Left ventricle myocardium inferior (tissue), 1 donor: ENCODE data around the gene DBR1. TPM values are rescaled to one million over a fixed set of nuclear protein-coding genes. Genes with fewer than 3 reads are reported as not detected.
"Not testable (repeated sequence)": the region's sequence is repeated elsewhere in the genome, so short reads cannot be mapped to it uniquely, and the experiment has no call there.

Source experiments
- DNase-seq: peaks from one replicate; pipeline ENCODE4 v3.0.0-alpha.2; 2020
- H3K27ac ChIP-seq: fragments of 200-600 bp; replicated peaks from 2 replicates; pipeline ENCODE4 v1.8.0; 2021
- H3K27me3 ChIP-seq: fragments of 200-600 bp; 2 replicates; pipeline ENCODE4 v1.8.0; 2021; ENCODE audit warnings: low read depth
- H3K36me3 ChIP-seq: fragments of 200-600 bp; 2 replicates; pipeline ENCODE4 v1.8.0; 2021
- H3K4me1 ChIP-seq: fragments of 200-600 bp; 2 replicates; pipeline ENCODE4 v1.8.0; 2021
- H3K4me3 ChIP-seq: fragments of 200-600 bp; 2 replicates; pipeline ENCODE4 v1.8.0; 2021; ENCODE audit warnings: mild to moderate bottlenecking, moderate library complexity
- H3K9me3 ChIP-seq: fragments of 200-600 bp; replicated peaks from 2 replicates; pipeline ENCODE4 v1.8.0; 2021
- intact Hi-C: fragments of 100-400 bp; cut with micrococcal nuclease; formaldehyde crosslinking; loops from one replicate; pipeline ENCODE4 v1.11.0; 2022
- total RNA-seq: library from RNA; stranded (reverse); fragmentation: NEBNext Ultra II Directional; extraction: Animal tissue kit (Norgen Biotek cat#: 25700); gene quantifications from one replicate; pipeline ENCODE4 v1.2.1, GENCODE V29; 2021
- TF ChIP-seq, protein P1 (sequence below): fragments of 200-600 bp; IDR thresholded peaks from 2 replicates; pipeline ENCODE4 v1.8.0; 2021; ENCODE audit warnings: antibody characterized with exemption, mild to moderate bottlenecking, borderline replicate concordance
- donor health status: DM: no; HTN: yes; CAD: no; lungs with severe emphysema.

DBR1 gene
- total RNA-seq, 1 donor from 2014 or later, result 7.9 TPM

DNA sequence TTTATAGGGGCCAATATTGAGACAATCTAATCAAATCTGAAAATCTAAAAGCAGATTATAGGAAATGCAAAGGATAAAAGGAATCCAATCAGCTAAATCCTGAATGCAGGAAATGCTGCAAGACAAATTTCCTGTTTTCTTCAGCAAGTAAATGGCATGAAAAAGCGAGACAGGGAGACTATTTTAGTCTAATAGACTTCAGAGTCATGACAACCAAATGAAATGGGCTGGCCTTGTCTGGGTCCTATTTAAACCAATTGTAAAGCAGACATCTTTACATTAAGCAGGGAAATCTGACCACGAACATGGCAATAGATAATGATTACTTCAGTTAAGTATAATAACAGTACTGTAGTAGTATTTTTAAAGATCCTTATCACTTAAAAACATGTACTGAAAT is 2.1 kb downstream of the DBR1 start:
- intact Hi-C loops, result no loop called here

DNA sequence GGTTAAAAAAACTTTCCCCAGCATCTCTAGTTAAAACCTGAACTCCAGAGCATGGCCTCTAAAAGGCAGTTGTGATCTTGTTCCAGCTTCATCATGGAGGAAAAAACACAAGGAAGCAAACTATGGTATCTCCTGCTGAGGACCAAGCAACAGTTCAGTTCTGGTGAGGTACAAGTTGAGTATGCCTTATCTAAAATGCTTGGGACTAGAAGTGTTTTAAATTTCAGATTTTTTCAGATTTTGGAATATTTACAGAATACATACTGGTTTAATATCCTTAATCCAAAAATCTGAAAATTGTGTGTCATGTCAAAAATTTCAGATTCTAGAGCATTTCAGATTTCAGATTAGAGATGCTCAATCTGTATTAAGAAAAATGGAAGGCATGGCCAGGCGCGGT is 9.7 kb downstream of the DBR1 start:
- DNase-seq, result no peak
- TF ChIP-seq, protein P1, sequence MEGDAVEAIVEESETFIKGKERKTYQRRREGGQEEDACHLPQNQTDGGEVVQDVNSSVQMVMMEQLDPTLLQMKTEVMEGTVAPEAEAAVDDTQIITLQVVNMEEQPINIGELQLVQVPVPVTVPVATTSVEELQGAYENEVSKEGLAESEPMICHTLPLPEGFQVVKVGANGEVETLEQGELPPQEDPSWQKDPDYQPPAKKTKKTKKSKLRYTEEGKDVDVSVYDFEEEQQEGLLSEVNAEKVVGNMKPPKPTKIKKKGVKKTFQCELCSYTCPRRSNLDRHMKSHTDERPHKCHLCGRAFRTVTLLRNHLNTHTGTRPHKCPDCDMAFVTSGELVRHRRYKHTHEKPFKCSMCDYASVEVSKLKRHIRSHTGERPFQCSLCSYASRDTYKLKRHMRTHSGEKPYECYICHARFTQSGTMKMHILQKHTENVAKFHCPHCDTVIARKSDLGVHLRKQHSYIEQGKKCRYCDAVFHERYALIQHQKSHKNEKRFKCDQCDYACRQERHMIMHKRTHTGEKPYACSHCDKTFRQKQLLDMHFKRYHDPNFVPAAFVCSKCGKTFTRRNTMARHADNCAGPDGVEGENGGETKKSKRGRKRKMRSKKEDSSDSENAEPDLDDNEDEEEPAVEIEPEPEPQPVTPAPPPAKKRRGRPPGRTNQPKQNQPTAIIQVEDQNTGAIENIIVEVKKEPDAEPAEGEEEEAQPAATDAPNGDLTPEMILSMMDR, result no peak
- no peak overlapping the region for H3K4me3 ChIP-seq
- no peaks in the 10 kb centered on the region for H3K4me1 ChIP-seq
- H3K27me3 ChIP-seq, result no peaks in the 10 kb centered on the region
- H3K36me3 ChIP-seq, result peaks cover 92% of the 10 kb centered on the region
- H3K9me3 ChIP-seq, result no peaks in the 10 kb centered on the region
- intact Hi-C loops, result no loop called here
- no peak overlapping the region for H3K27ac ChIP-seq

More for the DNA sequence above, 2.1 kb downstream of the DBR1 start:
- no peak for DNase-seq
- Histone ChIP-seq H3K9me3 (no peaks in the 10 kb centered on the region), H3K27ac (no peak overlapping the region), H3K4me3 (no peak overlapping the region), H3K36me3 (peaks cover 48% of the 10 kb centered on the region), H3K4me1 (peaks cover 30% of the 10 kb centered on the region), H3K27me3 (no peaks in the 10 kb centered on the region)
- TF ChIP-seq, protein P1, result no peak

DNA sequence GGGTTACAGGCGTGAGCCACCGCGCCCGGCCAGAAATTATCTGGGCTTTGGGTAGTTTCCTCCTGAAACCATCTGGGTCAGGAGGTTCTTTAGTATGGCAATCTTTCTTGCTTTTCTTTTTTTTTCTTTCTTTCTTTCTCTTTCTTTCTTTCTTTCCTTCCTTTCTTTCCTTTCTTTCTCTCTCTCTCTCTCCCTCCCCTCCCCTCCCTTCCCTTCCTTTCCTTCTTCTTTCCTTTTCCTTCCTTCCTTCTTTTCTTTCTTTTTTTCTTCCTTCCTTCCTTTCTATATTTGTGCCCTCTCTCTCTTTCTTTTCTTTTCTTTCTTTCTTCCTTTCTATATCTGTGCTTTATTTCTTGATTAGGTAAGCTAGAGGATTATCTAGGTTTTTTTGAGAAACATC is 17.0 kb downstream of the DBR1 start:
- H3K4me1 ChIP-seq, result no peaks in the 10 kb centered on the region
- no peak overlapping the region for H3K27ac ChIP-seq
- H3K27me3 ChIP-seq, result no peaks in the 10 kb centered on the region
- intact Hi-C loops, result no loop called here
- no peak for DNase-seq
- peaks cover 13% of the 10 kb centered on the region for H3K9me3 ChIP-seq
- peaks cover 27% of the 10 kb centered on the region for H3K36me3 ChIP-seq
- TF ChIP-seq, protein P1, result no peak
- no peak overlapping the region for H3K4me3 ChIP-seq

DNA sequence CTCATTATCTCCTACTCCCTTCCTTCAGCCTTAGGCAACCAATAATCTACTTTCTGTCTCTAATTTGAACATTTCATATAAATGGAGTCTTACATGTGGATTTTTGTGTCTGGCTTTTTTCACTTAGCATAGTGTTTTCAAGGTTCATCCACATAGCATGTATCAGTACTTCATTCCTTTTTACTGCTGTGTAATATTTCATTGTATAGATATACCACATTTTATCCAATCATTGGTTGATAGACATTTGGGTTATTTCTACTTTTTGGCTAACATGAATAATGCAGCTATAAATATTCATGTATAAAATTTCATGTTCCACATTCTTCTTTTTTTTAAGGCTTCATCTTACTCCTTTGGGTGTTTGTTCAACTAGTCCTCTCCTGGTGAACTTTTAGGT is 20.2 kb downstream of the DBR1 start:
- H3K9me3 ChIP-seq, result peaks cover 13% of the 10 kb centered on the region
- no peaks in the 10 kb centered on the region for H3K27me3 ChIP-seq
- H3K4me1 ChIP-seq, result no peaks in the 10 kb centered on the region
- TF ChIP-seq, protein P1, result no peak
- no peak overlapping the region for H3K4me3 ChIP-seq
- intact Hi-C loops, result no loop called here
- DNase-seq, result no peak
- H3K36me3 ChIP-seq, result no peaks in the 10 kb centered on the region
- no peak overlapping the region for H3K27ac ChIP-seq

DNA sequence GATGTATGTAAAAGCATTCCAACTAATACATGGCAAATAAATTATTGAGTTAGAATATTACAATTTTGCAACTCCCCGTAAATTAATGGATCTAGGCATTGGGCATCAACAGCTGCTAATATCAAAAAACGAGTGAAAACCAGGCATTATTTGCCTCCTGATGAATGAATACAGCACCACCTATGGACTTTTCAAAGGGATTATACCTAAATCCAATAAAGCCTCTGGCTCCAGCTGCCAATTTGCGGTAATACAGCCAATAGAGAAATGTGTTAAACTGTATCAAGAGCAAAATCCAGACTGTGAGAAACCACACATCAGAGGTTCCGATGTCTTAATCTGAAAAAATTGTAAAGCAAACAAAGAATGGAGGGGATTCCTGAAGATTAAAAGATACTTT is 26.2 kb downstream of the DBR1 start:
- peaks cover 7% of the 10 kb centered on the region for H3K9me3 ChIP-seq
- no peak overlapping the region for H3K27ac ChIP-seq
- TF ChIP-seq, protein P1, result no peak
- H3K36me3 ChIP-seq, result no peaks in the 10 kb centered on the region
- H3K27me3 ChIP-seq, result no peaks in the 10 kb centered on the region
- H3K4me3 ChIP-seq, result no peak overlapping the region
- peaks cover 3% of the 10 kb centered on the region for H3K4me1 ChIP-seq
- no peak for DNase-seq
- intact Hi-C loops, result no loop called here

DNA sequence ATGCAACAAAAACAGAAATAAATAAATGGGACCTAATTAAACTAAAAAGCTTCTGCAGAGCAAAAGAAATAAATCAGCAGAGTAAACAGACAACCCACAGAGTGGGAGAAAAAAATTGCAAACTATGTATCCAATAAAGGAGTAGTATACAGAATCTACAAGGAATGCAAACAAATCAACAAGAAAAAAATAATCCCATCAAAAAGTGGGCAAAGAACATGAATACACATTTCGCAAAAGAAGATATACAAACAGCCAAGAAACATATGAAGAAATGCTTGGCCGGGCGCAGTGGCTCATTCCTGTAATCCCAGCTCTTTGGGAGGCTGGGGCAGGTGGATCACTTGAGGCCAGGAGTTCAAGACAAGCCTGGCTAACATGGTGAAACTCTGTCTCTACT is 32.5 kb downstream of the DBR1 start:
- H3K4me3 ChIP-seq, H3K4me1 ChIP-seq, H3K27ac ChIP-seq, DNase-seq, H3K27me3 ChIP-seq, intact Hi-C loops, H3K36me3 ChIP-seq: not testable (repeated sequence)
- peaks cover 11% of the 10 kb centered on the region for H3K9me3 ChIP-seq
